ENCODE results near the gene NFE2L1.
A peak's percentile ranks its signal among the peaks of the same experiment; 100 is the strongest.
"Not testable (repeated sequence)": the region's sequence is repeated elsewhere in the genome, so short reads cannot be mapped to it uniquely, and the experiment has no call there.

The NFE2L1 gene

DNA sequence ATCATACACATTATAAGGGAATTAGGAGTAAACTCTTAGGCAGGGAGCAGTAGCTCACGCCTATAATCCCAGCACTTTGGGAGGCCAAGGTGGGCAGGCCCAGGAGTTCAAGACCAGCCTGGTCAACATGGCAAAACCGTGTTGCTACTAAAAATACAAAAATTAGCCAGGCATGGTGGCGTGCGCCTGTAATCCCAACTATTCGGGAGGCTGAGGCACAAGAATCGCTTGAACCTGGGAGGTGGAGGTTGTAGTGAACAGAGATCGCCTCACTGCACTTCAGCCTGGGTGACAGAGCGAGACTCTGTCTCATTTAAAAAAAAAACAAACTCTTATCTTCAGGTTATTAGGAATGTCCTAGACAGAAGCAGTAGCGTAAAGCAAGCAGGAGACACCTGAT, 24.7 kb downstream of the NFE2L1 start:
- DNase-seq = not testable (repeated sequence)

DNA sequence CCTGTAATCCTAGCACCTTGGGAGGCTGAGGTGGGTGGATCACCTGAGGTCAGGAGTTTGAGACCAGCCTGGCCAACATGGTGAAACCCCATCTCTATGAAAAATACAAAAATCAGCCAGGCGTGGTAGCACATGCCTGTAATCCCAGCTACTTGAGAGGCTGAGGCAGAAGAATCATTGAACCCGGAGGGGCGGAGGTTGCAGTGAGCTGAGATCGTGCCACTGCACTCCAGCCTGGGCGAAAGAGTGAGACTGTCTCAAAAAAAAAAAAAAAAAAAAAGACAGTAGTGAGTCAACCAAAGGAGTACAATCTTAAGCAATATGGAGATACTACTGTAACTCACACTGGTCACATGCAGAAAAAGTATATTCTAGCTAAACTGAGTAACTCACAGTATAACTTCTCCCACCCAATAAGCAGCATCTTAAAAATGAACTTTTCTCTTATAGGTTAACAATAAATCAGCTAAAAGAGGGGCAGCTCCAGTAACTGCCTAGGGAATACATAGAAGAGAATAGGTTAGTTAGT, 25.5 kb downstream of the NFE2L1 start:
- DNase-seq = not testable (repeated sequence)

DNA sequence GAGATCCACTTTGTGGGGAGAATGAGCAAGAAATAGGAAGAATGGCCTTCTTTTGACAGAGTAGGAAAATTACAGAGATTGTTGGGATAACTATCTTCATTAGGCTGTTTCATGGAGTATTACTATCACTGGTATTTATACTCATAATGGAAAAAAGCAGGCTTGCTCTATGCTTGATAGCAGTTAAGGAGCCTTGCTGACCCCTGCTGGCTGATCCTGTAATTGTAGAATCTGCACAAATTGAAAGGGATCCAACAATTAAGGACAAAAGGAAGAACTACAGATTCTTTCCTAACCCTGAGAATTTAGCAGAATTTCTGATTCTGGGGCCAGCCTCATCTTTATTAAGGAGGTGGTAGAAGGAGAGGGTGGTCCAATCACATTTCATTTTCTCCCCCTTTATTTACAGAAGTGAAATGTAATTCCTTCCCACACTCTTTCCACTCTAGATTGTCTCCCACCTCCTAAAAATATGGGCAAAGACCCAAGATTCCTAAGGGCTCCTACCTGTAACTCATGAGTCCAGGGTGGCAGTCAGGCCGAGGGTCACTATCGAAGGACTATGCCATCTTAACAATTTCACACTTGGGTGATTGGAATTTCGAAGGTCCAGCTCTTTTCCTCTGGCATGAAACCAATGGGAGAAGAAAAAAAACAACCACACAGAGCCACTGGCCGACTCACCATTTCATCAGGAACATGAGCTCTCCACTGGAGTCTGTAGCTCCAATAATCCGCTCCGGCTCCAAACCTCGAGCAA, 26.3 kb downstream of the NFE2L1 start:
- DNase-seq = peak; percentile 80 to 84

DNA sequence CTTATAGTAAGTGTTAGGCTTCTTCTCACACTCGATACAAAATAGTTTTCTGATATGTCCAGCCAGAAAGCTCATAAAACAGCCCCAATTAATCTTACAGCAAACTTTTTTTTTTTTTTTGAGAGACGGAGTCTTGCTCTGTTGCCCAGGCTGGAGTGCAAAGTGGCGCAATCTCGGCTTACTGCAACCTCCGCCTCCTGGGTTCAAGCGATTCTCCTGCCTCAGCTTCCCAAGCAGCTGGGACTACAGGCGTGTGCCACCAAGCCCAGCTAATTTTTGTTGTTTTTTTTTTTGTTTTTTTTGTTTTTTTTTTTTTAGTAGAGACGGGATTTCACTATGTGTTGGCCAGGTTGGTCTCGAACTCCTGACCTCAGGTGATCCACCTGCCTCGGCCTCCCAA, 29.0 kb downstream of the NFE2L1 start:
- not testable (repeated sequence) for DNase-seq

DNA sequence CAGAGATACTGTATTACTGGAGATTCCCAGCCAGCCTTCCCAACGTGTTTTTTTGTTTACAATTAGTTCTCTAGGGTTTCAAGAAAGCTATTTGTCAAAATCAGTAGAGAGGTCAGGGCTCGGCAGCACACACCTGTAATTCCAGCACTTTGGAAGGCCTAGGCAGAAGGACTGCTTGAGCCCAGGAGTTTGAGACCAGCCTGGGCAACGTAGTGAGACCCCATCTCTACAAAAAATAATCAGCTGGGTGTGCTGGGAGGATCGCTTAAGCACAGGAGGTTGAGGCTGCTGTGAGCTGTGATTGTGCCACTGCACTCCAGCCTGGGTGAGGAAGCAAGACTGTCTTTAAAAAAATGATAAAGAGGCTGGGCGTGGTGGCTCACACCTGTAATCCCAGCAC, 33.7 kb downstream of the NFE2L1 start:
- no peak for DNase-seq

DNA sequence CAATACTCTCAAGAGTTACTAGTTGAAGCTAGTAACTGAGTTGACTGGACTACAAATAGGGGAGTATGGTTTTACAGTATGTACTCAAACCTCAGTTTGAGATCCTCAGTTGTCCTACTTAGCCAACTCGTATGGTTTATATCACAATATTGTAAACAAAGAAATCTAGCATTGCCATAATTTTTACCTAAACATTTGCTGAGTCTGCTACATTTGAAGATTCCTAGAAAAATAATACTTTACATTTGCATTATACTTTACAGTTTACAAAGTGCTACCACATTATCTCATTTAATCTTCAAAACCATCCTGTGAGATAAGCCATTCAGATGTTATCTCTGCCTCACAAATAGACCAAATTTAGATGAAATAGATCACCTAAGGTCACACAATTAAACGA, 36.8 kb downstream of the NFE2L1 start:
- no peak for DNase-seq

DNA sequence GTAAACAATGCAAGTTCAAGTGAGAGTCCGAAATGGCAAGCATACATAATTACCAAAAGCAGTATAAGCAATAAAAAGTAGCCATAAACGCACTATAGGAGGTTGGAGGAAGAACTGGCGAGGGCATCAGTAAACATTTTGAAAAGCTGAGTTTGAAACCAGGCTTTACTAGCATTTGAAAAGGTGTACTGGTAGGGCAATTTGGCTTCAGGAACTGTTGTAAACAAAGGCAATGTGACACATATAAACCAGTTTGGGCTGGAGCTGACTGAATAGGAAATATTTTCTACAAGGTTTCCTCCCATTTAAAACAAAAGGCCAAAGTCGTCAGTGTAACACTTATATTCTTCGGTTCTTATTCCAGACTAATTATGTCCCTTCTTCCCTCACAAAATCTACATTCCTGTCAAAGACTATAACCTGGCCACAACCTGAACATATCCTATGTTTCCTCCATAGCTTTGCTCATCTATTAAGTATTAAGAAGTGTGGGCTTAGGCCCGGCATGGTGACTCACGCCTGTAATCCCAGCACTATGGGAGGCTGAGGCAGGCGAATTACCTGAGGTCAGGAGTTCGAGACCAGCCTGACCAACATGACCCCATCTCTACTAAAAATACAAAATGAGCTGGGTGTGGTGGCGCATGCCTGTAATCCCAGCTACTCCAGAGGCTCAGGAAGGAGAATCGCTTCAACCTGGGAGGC, 45.3 kb downstream of the NFE2L1 start:
- no peak for DNase-seq

DNA sequence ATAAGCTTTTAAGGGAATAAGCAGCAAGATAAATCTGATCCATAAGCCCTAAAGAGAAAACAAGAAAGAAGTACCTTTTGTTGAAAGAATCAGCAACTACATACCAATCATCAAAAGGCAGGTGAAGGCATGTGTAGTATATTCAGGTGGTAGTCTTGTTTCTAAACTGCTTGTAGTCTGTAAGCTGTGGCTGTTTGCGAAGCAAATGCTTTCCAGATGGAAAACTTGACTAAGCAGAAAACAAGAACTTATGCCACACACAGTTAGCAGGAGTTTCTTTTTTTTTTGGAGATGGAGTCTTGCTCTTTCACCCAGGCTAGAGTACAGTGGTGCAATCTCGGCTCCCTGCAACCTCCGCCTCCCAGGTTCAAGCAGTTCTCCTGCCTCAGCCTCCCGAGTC, 47.5 kb downstream of the NFE2L1 start:
- no peak for DNase-seq

DNA sequence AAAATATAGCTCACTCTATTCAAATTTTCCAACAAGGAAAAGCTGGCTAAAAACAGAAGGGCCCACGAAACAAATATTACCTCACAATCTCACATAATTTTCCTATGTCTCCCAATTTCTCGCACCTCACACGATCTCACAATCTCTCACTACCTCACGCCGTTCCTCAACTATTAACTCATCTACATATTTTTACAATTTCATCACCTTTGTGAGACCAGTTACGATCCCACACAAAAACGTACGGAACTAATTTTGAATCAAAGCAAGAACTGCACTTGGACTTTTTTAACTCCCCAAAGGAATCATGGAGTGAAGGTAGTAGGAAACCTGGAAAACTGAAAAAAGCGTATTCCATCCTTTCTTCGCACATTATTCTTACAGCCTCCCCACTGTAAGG, 52.0 kb downstream of the NFE2L1 start:
- no peak for DNase-seq

DNA sequence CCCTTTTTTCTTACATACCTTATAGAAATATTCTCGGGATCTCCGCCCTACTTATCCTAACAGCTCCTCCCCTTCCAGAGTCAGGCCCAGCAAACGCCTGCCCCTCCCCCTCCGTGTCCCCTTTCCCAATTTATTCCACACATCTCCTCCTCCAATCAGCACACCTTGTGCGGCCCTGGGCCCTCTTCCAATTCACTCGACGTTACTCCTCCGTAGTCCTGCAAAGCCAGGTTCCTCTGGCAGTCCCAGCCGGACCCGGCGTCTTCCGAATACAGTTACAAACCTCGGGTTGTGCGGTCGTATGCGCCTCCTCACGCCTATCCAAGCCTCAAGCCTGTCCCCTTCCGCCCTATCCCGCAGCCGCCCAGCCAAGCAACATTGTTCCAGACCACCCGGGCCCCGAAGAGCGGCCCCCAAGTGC, 52.4 kb downstream of the NFE2L1 start:
- DNase-seq = no peak

DNA sequence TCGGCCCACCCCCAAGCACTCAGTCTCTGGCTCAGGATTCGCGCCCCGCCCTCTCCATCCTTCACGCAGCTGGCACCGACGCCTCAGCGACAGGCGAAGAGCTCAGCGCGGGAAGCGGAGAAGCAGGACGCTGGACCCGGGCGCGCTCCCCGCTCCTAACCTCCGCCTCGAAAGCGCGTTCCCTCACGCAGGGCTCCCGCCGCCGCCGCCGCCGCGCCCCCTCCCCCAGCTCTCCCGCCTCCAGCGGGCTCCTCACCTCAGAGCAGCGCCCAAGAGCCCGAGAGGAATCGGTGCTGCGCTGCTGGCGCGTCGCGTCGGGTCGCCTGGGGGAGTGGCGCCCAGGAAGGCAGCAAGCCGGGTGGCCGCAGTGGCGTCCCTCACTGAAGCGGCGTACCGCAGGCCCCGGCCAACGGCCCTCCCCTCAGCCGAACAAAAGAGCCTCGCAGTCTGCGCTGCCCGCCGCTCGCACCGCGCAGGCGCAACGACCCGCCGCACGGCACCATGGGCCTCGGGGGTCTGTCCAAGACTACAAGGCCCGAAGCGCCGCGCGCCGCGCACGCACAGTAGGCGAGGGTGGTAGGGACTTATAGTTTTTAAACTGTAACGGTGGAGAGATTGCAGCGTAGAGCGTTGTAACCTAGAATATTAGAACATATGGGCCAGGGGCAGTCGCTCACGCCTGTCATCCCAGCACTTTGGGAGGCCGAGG, 53.0 kb downstream of the NFE2L1 start, which contains the start of gene CBX1:
Gene CBX1, minus strand, starts transcription at position 467 of the 709 bp plus-strand sequence. CDS start 24,474 bp downstream, outside the sequence.
- peak; percentile 92 to 94 for DNase-seq

DNA sequence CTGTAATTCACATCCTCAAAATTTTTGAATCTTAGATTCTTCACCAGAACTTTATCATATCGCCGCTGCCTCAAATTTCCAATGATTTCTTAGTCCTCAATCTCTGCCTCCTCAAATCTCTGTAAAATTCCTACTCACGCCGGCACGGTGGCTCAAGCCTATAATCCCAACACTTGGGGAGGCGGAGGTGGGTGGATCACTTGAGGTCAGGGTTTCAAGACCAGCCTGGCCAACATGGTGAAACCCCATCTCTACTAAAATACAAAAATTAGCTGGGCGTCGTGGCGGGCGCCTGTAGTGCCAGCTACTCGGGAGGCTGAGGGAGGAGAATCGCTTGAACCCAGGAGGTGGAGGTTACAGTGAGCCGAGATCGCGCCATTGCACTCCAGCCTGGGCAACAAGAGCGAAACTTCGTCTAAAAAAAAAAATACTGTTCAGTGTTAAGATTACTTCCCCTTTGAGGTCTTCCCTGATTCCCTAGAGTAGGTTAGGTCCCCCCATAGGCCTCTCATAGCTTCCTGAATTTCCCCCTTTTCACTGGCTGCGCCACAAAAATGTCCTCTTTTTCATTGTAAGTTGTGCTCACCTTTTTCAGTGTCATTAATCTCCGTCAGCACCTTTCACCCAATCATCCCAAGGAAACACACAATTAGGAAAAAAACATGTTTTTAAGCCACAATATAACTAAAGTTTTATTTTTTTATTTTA, 54.0 kb downstream of the NFE2L1 start:
- DNase-seq = no peak

DNA sequence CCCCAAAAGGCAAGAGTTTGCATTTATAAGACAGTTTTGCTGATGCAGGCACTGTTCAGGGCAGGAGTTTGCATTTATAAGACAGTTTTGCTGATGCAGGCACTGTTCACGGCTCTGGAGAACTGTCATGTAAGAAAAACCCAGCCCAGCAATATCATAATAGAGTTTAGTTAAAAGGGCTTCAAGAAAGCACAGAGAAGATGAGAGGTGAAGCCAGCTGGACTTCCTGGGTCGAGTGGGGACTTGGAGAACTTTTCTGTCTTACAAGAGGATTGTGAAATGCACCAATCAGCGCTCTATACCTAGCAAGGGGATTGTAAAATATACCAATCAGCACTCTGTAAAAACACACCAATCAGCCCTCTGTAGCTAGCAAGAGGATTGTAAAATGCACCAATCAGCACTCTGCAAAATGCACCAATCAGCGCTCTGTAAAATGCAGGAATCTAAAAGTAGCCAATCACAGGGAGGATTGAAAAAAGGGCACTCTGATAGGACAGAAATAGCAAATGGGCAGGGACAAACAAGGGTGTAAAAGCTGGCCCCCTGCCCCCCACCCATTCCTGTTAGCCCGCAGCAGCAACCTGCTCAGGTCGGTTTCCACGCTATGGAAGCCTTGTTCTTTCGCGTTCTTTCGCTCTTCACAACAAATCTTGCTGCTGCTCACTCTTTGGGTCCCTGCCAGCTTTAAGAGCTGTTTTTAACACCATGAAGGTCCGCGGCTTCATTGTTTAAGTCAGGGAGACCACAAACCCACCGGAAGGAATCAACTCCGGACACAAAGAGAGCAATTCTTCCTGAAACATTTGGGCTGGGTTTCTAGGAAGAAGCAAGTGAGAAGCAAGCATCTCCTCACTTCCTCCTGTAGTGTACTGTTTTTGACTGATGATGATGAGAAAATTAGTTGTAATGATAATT, 54.9 kb downstream of the NFE2L1 start:
- peak in 1 of 2 experiments; percentile 24 for DNase-seq

DNA sequence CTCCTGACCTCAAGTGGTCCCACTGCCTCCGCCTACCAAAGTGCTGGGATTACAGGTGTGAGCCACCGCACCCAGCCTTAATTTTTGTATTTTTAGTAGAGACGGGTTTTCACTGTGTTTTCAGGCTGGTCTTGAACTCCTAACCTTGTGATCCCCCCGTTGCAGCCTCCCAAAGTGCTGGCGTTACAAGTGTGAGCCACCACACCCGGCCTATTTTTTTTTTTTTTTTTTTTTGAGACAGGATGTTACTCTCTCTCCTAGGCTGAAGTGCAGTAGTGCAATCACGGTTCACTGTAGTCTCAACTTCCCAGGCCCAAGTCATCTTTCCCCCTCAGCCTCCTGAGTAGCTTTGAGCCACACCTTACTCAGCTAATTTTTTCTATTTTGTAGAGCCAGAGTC, 56.3 kb downstream of the NFE2L1 start:
- no peak for DNase-seq

DNA sequence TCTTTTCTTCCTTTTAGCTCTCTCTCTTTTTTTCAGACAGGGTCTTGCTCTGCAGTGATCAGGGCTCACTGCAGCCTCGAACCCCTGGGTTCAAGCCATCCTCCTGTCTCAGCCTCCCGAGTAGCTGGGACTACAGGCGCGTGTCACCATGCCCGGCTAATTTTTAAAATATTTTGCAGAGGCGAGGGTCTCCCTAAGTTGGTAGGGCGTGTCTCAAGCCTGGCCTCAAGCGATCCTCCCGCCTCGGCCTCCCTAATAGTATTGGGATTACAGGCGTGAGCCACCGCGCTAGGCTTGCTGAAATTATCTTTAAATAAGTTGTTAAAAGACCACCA, 58.6 kb downstream of the NFE2L1 start:
- no peak for DNase-seq

DNA sequence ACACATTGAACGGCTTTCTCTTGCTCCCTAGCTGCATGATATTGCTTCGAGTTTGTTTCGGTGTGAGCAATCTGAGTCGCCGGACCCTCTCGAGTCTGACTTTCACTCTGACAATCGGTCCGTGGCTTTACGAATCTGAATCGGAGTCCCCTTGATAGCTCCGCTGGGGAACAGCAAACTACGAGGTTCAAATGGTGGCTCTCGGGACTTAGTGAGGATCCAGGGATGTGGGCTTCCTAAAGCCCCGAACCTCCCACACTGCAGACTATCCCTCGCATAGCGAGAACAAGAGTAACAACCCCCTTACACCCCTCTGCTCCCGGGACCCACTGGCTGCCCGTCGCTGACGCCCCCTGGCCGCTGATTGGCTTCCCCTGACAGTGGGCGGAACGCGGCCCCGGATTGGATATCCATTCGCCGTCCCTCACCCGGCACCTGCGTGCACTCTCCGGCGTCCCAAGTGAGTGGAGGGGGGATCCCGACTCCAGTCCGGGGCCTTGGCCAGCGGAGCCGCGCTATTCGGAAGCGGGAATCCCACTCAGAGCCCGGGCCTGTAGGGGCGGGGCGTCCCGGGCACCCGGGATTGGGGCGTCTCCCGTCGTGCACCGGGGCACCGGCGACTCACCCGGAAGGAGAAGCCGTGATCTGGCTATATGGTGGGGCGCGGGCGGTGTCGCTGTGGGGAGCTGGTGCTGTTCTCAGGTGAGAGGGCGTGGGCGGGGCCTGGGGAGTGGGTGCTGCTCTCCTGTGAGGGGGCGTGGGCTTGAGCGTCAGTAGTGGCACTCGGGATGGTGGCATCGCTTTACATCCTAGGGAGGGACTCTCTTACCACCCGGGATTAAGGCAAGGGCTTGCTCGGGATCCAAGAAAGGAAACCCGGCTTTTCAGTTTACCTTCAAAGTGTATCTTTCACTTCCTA, 59.2 kb downstream of the NFE2L1 start, which contains the start of gene SNX11:
Gene SNX11, plus strand, starts transcription at position 630 of the 919 bp plus-strand sequence. CDS start 4,278 bp downstream, outside the sequence.
- DNase-seq = peak; percentile 93 to 95

DNA sequence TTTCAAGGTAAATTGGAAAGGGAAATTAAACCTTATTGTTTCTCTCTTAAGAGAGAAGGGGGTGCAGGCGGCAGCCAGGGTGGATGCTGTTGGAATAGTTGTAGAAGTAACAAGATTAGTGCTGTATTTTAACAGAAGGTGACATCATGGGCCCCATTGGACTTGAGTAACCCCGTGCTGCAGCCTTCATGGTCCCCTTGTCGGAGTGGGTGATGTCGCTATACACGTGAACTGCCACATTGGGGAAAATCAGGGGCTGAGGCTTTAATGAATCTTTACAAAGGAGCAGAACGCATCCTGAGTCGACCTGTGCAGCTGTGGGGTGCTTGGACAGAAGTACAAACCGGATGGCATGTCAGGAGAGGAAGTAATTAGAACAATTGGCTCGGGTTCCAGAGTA, 62.6 kb downstream of the NFE2L1 start:
- DNase-seq = no peak

Measured in activated CD4-positive, alpha-beta T cell treated with anti-CD3 and anti-CD28 coated beads, Interleukin-2, amount 50 U/mL, for 48 hours (primary cell).